ENCODE results near the gene HNRNPA0.

- TF ChIP-seq POLR2A (IDR thresholded peaks at IDR 0.05; ENCODE audit: low read depth, low read length): no peak
- TF ChIP-seq SPI1 (IDR thresholded peaks at IDR 0.05; ENCODE audit: low read depth, low read length): no peak
Observed at GRCh38 chr5:137800700-137801411, 46.7 kb upstream of the HNRNPA0 start.
